ENCODE results near the gene PWWP2A.
"Not testable (repeated sequence)": the region's sequence is repeated elsewhere in the genome, so short reads cannot be mapped to it uniquely, and the experiment has no call there.

PWWP2A gene

DNA sequence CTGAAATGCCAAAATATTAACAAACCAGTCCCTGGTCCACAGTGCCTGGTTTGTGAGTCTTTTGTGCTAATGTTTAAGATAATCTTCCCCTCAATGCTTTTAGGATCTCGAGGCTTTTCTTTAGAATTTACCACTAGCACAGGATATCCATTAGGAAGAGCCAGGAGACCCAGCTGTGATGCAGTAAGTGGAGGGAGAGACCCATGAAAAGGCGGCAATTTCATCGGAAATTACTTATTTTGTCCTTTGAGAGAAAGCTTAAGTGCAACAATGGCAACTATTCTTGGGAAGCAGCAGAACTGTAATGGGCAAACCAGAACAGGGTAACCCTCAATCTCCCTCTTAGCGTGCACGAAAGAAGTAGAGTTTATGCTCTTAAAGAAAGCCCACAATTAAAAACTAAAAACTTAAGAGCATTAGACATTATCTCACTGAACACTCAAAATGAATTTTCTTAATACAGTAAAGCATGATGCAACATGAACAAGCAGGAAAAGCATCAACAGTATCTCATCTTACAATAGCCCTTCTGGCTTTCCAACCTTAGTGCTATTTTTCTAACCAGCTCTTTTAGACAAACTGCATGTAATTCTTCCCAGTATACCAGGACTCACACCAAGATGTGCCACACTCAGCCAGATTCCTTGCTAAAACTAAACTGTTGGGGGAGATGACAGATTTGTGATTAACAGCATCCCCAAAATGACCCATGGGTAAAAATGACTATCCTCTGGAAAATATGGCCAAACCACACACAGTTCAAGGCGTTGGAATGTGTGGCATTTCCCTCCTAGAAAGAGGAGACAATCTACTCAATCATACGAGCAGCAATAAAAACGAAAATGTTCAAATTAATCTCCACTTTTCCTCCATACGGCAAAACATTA, 36.4 kb downstream of the PWWP2A start:
- DNase-seq (ENCODE audit: low read depth in 1 of 2, low spot score in 1 of 2) = no peak
- in situ Hi-C loops (cut with HindIII; ENCODE audit: low pct_unique_long_range_greater_than_20kb, low sequenced_read_pairs) = no loop called here
- TF ChIP-seq JUND (IDR thresholded peaks at IDR 0.05; ENCODE audit: low read depth) = no peak

DNA sequence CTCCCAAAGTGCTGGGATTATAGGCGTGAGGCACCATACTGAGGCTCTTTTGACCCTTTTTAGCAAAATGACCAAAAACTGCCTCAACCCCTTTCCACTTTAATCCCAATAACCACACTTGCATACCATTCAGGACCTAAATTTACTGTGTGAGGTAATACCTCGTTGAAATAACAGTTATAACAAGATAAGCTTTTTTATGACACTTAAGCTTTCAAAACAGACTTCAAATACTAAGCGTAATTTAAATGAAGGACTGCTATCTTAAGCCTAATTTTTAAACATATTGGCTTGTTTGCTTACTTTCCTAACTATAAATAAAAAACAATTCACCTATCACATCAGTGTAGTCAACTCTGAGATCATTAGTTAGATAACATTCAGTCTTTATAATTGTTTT, 37.8 kb downstream of the PWWP2A start:
- no peak for TF ChIP-seq JUND (IDR thresholded peaks at IDR 0.05; ENCODE audit: low read depth)
- no peak for DNase-seq (ENCODE audit: low read depth in 1 of 2, low spot score in 1 of 2)
- in situ Hi-C loops (cut with HindIII; ENCODE audit: low pct_unique_long_range_greater_than_20kb, low sequenced_read_pairs) = no loop called here

DNA sequence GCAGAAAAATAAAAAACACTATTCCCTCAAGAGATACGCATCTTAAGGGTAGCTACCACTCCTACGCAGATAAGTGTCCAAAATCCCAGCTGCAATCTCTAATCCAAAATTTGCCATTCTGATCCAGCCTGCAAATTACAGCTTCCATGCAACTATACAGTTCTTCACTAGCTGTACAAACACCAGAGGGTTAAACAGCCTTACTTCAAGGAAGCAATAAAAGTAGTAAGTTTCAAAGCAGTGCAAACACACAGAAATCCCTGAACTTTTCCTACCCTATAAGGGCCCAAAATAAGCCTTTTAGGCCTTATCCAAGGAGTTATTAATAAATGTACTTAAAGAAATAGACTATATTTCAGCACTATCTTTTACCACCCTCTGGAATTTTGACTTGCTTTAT, 39.5 kb downstream of the PWWP2A start:
- in situ Hi-C loops (cut with HindIII; ENCODE audit: low pct_unique_long_range_greater_than_20kb, low sequenced_read_pairs) = no loop called here
- no peak for DNase-seq (ENCODE audit: low read depth in 1 of 2, low spot score in 1 of 2)
- TF ChIP-seq JUND (IDR thresholded peaks at IDR 0.05; ENCODE audit: low read depth) = no peak

DNA sequence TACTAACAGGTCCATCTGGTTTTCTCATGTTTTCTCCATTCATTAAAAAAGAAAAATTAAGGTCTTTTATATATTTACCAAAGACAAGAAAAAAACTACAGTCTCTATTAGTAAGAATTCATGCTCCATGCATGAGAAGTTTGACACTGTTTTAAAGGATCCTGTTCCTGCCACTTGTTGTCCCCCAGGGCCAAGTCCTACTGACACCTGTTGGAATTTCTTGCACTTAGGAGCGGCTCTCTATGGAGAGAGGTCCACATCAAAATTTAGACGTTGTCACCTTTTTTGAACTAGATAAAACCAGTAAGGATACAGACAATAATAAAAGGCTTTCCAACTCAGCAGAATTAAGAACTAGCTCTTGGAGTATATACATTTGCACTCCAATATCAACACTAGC, 42.3 kb downstream of the PWWP2A start:
- no peak for TF ChIP-seq JUND (IDR thresholded peaks at IDR 0.05; ENCODE audit: low read depth)
- no peak for DNase-seq (ENCODE audit: low read depth in 1 of 2, low spot score in 1 of 2)
- in situ Hi-C loops (cut with HindIII; ENCODE audit: low pct_unique_long_range_greater_than_20kb, low sequenced_read_pairs) = no loop called here

DNA sequence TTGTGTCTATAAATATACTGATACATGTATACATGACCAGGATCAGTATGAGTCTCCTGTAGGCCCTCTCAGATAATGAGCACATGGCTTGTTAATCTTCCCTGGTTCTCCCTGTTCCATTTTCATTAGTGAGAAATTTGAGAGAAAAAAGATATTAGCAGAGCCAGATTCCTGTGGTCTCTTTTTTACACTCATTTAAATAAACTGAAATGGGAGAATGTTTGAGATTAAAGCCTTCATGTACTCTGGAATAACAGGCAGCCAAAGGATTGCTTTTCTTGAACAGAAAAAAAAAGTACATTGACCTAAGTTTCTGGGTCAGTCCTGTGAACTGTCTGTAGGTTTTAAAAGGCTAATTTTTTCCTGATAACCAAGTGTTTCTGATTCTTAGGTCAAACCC, 44.2 kb downstream of the PWWP2A start:
- in situ Hi-C loops (cut with HindIII; ENCODE audit: low pct_unique_long_range_greater_than_20kb, low sequenced_read_pairs) = no loop called here
- no peak for TF ChIP-seq JUND (IDR thresholded peaks at IDR 0.05; ENCODE audit: low read depth)
- no peak for DNase-seq (ENCODE audit: low read depth in 1 of 2, low spot score in 1 of 2)

DNA sequence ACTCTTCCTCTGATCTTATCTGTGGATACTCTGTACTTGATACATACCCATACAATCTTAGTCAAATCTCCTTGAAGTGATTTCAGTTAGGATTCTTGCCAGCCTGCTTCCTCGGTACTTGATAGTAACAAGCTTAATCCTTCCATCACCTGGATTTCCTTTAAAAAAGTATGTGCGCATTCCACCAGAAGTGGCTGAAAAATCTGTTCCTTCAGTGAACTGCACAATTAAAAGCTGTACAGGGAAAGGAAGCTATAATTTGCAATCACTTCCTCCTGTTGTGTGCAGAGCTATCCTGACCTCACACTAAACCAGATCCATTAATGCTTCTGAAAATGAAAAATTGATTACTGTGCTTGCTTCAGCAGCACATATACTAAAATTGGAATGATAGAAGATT, 47.3 kb downstream of the PWWP2A start:
- DNase-seq (ENCODE audit: low read depth in 1 of 2, low spot score in 1 of 2) = no peak
- TF ChIP-seq JUND (IDR thresholded peaks at IDR 0.05; ENCODE audit: low read depth) = no peak
- in situ Hi-C loops (cut with HindIII; ENCODE audit: low pct_unique_long_range_greater_than_20kb, low sequenced_read_pairs) = no loop called here

DNA sequence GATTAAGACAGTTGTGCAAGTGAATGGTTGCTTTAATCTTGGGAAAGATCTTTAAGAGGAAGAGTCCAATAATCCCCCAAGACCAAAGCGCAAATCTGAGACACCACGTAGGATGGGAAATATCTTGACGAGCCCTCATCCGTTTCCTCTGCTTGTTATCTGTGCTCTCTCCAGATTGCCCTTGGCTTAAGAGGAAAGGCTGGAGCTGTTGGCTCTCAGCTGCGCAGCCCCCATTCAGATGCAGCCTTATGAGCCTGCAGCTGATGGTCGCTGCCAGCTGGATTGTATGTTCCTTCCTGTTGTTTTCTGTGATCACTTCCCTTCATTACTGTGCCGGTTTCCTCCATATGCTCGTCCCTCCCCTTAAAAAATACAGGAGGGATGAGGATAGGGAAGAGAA, 47.7 kb downstream of the PWWP2A start:
- in situ Hi-C loops (cut with HindIII; ENCODE audit: low pct_unique_long_range_greater_than_20kb, low sequenced_read_pairs) = no loop called here
- DNase-seq (ENCODE audit: low read depth in 1 of 2, low spot score in 1 of 2) = no peak
- no peak for TF ChIP-seq JUND (IDR thresholded peaks at IDR 0.05; ENCODE audit: low read depth)

DNA sequence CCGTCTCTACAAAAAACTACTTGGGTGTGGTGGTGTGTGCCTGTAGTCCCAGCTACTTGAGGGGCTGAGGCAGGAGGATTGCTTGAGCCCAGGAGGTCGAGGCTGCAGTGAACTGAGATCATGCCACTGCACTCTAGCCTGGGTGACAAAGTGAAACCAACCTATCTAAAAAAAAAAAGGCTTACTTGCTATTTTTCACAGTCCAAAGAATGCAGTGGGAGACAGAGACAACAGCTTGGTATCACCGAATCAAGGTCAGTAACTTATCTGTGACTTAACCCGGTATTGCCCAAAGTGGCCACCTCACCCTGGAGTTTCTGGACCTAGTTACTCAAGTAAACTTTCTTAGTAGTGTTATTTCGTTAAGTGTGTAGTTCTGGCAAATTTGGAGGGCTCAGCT, 50.1 kb downstream of the PWWP2A start:
- in situ Hi-C loops (cut with HindIII; ENCODE audit: low pct_unique_long_range_greater_than_20kb, low sequenced_read_pairs); DNase-seq (ENCODE audit: low read depth in 1 of 2, low spot score in 1 of 2): not testable (repeated sequence)

DNA sequence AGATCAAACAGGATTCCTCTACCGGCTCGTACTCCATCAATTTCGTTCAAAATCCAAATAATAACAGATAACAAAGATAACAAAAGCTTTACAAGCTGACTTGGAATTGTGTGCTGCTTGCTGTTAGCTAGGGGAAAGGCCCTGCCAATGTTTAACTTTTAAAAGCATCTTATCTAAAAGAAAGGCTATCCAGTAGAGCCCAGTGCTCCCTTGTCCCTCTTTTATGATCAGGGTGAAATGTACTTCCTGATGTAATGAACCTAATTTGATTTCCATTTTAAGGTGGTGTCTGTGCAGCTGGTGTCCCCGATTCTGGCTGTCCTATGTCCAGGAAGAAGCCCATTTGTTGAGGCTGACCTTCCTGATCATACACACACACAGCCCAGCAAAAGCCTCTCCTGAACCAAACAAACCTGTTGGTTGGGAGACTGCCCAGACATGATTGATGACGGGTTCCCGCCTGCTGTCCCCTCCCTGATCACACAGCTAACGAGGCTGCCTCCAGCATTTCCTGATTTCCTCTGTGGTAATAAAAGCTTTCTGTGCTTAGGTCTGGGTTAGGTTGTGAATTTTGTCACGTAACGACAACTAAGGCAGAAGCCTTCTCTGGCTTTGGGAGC, 54.1 kb downstream of the PWWP2A start:
- in situ Hi-C loops (cut with HindIII; ENCODE audit: low pct_unique_long_range_greater_than_20kb, low sequenced_read_pairs) = no loop called here
- peak; percentile 67 to 89 for DNase-seq (ENCODE audit: low read depth in 1 of 2, low spot score in 1 of 2)

DNA sequence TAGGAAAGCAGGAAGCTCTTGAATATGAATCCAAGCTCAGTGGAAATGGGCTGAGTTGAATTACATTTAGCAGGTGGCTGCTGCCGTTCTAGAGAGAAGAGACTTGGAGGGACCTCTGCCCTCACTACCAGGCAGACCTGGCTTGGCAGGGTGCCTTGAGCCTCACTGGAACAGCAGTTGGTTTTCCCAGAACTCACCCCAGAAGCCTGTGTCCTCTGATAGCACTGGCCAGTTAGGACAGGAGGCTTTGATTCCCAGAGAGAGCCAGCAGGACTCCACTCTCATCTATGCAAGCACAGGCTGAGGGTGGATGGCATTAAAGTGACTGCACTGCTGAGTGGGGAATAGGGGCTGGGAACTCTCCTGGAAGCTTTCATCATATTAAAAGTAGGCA, 54.8 kb downstream of the PWWP2A start:
- DNase-seq (ENCODE audit: low read depth in 1 of 2, low spot score in 1 of 2) = no peak
- no peak for TF ChIP-seq JUND (IDR thresholded peaks at IDR 0.05; ENCODE audit: low read depth)
- in situ Hi-C loops (cut with HindIII; ENCODE audit: low pct_unique_long_range_greater_than_20kb, low sequenced_read_pairs) = no loop called here

More for the DNA sequence above, 54.1 kb downstream of the PWWP2A start:
- 0 out of 2 replicates have a peak, but pooled peaks have one; percentile 24 for TF ChIP-seq JUND (IDR thresholded peaks at IDR 0.05; ENCODE audit: low read depth)

DNA sequence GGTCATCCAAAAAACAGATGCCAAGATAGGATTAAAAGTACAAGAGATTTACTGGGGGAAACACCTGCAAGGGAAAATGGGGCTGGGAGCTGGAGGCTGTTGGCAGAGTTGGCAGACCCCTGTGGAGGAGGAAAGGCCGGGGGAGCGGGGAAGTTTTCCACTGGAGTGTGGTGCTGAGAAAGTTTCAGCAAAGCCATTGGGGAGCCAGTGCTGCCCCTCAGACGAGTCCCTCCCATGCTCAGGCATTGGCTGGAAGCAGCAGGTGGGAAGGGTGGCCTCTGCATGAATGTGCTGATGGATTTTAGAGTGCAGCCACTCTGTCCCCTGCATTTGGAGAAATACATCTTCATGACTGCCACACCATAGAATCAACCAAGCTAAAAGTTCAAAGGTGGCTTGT, 57.5 kb downstream of the PWWP2A start:
- TF ChIP-seq JUND (IDR thresholded peaks at IDR 0.05; ENCODE audit: low read depth) = no peak
- DNase-seq (ENCODE audit: low read depth in 1 of 2, low spot score in 1 of 2) = no peak
- in situ Hi-C loops (cut with HindIII; ENCODE audit: low pct_unique_long_range_greater_than_20kb, low sequenced_read_pairs) = no loop called here

DNA sequence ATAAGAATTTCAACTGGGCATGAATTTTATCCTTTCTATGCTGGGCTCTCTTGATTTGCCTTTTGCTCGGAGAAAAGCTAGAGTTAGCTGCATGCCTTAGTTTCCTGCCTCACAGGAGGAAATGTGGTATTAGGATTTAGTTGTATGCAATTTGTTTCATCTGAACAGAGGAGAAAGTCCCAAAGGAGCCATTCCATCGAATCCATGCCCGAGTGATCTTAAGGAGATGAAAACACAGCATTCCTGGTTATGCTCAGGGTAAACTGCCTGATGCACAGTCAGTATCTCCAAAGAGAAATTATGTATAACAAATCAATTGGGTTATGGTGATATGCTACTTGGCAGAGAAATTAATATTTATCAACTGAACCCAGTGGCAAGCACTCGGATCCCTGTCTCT, 59.2 kb downstream of the PWWP2A start:
- no peak for DNase-seq (ENCODE audit: low read depth in 1 of 2, low spot score in 1 of 2)
- in situ Hi-C loops (cut with HindIII; ENCODE audit: low pct_unique_long_range_greater_than_20kb, low sequenced_read_pairs) = no loop called here
- no peak for TF ChIP-seq JUND (IDR thresholded peaks at IDR 0.05; ENCODE audit: low read depth)

DNA sequence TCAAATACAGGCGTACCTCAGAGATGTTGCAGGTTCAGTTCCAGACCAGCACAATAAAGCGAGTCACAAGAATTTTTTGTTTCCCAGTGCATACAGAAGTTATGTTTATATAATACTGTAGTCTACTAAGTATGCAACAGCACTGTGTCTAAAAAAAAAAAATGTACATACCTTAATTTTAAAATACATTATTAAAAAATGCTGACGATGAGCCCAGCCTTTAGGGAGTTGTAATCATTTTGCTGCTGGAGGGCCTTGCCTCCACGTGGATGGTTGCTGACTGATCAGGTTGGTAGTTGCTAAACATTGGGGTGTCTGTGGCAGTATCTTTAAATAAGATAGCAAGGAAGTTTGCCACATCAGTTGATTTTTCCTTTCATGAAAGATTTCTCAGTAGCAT, 62.0 kb downstream of the PWWP2A start:
- DNase-seq (ENCODE audit: low read depth in 1 of 2, low spot score in 1 of 2) = no peak
- in situ Hi-C loops (cut with HindIII; ENCODE audit: low pct_unique_long_range_greater_than_20kb, low sequenced_read_pairs) = no loop called here
- no peak for TF ChIP-seq JUND (IDR thresholded peaks at IDR 0.05; ENCODE audit: low read depth)
